Measurements from ENCODE around the gene PIGO.

Gene PIGO

GRCh38 chr9:35102465-35102768, 6.0 kb upstream of the PIGO start:
- no peak for TF ChIP-seq CTCF (IDR thresholded peaks at IDR 0.05; ENCODE audit: insufficient read depth, low read depth, low read length, missing control alignments)
- DNase-seq (ENCODE audit: low read depth): no peak
- H3K4me3 ChIP-seq (ENCODE audit: low read depth, low read length): peak overlapping the region; percentile 81

GRCh38 chr9:35097573-35097972, 1.2 kb upstream of the PIGO start:
- no peak overlapping the region for H3K4me3 ChIP-seq (ENCODE audit: low read depth, low read length)
- DNase-seq (ENCODE audit: low read depth): no peak
- no peak for TF ChIP-seq CTCF (IDR thresholded peaks at IDR 0.05; ENCODE audit: insufficient read depth, low read depth, low read length, missing control alignments)

GRCh38 chr9:35091536-35091935, 4.9 kb downstream of the PIGO start:
- TF ChIP-seq CTCF (IDR thresholded peaks at IDR 0.05; ENCODE audit: insufficient read depth, low read depth, low read length, missing control alignments): no peak
- H3K4me3 ChIP-seq (ENCODE audit: low read depth, low read length): no peak overlapping the region
- DNase-seq (ENCODE audit: low read depth): no peak

- no peak for DNase-seq (ENCODE audit: low read depth)
- H3K4me3 ChIP-seq (ENCODE audit: low read depth, low read length): no peak overlapping the region
These were observed 7.0 kb downstream of the PIGO start for GRCh38 chr9:35089434-35089833.

GRCh38 chr9:35085078-35085477, 11.3 kb downstream of the PIGO start:
- H3K4me3 ChIP-seq (ENCODE audit: low read depth, low read length): no peak overlapping the region
- no peak for TF ChIP-seq CTCF (IDR thresholded peaks at IDR 0.05; ENCODE audit: insufficient read depth, low read depth, low read length, missing control alignments)
- no peak for DNase-seq (ENCODE audit: low read depth)

More at GRCh38 chr9:35089434-35089833, 7.0 kb downstream of the PIGO start:
- TF ChIP-seq CTCF (IDR thresholded peaks at IDR 0.05; ENCODE audit: insufficient read depth, low read depth, low read length, missing control alignments): no peak

GRCh38 chr9:35079426-35080341, 16.7 kb downstream of the PIGO start, which contains the start of gene FANCG:
Gene FANCG (minus strand): TSS chr9:35079942. CDS start chr9:35079524, 418 bp downstream.
- peak; percentile 95 for DNase-seq (ENCODE audit: low read depth)
- TF ChIP-seq CTCF (IDR thresholded peaks at IDR 0.05; ENCODE audit: insufficient read depth, low read depth, low read length, missing control alignments): no peak
- H3K4me3 ChIP-seq (ENCODE audit: low read depth, low read length): peak within 1 kb of the TSS; percentile 73

- no peak for TF ChIP-seq CTCF (IDR thresholded peaks at IDR 0.05; ENCODE audit: insufficient read depth, low read depth, low read length, missing control alignments)
- peak overlapping the region; percentile 73 for H3K4me3 ChIP-seq (ENCODE audit: low read depth, low read length)
- DNase-seq (ENCODE audit: low read depth): no peak
These were observed 17.4 kb downstream of the PIGO start for GRCh38 chr9:35079041-35079425.
